GM19351 (cell line): ENCODE measurements around the gene CRCP.
"Not testable (repeated sequence)": the region's sequence is repeated elsewhere in the genome, so short reads cannot be mapped to it uniquely, and the experiment has no call there.

Experiments used
- ATAC-seq: cut with Tn5 transposase; IDR thresholded peaks from one replicate; pipeline ENCODE4 v1.9.1; 2021; ENCODE audit warnings: mild to moderate bottlenecking, moderate library complexity; ENCODE audit not compliant: unreplicated experiment

The CRCP gene

GRCh38 chr7:66114743-66115649 lies at the start of gene CRCP:
Gene CRCP, plus strand, starts transcription at chr7:66114847. Its CDS starts 116 bp downstream, at chr7:66114963.
- peak; percentile 90 for ATAC-seq

DNA sequence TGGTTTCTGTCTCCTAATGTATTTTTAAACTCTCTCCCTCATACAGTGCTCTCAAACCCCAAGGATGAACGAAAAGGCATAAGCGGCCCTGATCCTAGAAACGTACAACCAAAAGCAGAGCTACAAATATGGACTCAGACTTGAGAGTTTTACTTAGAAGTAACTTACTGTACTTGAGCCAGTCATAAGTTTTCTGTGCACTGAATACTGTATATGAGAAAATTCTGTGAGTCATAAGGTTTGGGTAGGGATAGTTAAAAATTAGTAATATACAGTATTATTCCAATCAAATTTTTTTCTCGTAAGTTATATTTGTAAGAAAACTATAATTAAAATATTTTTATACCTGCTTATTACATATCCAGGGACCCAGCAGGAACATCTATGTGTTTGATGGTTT lies 44.9 kb upstream of the CRCP start:
- no peak for ATAC-seq

GRCh38 chr7:66070222-66070621 lies 44.4 kb upstream of the CRCP start:
- no peak for ATAC-seq

GRCh38 chr7:66072208-66072607 lies 42.4 kb upstream of the CRCP start:
- not testable (repeated sequence) for ATAC-seq

DNA sequence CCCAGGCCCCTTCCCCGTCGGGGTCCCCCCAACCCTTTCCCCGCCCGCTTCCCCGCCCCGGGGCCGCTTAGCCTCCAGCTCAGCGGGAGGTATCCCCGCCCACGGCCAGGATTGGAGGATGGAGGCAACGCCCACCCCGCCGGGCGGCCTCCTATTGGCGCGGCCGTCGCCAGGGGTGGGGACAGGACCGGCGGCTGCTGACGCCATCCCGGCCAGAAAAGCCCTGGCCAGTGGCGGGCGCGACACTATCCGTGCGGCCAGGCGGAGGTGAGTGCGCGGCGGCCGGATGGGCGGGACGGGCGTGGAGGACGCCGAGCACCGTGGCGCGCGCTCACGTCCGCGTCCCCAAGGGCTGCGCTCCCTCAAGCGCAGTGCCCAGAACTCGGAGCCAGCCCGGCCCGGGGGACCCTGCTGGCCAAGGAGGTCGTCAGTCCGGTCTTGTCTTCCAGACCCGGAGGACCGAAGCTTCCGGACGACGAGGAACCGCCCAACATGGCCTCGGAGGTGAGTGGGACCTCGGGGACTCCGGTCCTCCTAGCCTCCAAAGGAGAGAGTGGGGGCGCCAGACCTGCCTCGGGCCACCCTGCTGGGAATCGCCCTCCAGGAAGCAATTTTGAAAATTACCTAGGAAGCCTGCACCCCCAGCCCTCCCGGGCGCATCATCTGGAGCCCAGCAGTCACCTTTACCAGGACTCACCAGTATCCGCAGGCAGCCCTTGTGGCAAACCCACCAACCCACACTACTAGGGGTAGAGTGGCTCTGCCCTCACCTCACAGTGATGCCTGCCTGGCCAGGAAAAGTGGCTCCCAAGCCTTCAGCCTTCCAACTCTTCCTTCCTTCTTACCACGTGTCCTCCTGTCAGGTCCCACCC lies 38.8 kb upstream of the CRCP start, which contains the start of gene ASL:
Gene ASL, plus strand, starts transcription at position 230 of the 872 bp plus-strand sequence. Its CDS starts 263 bp downstream, at position 493.
- peak; percentile 99 for ATAC-seq

- ATAC-seq = no peak
Observed at GRCh38 chr7:66076462-66077329, 38.0 kb upstream of the CRCP start.

DNA sequence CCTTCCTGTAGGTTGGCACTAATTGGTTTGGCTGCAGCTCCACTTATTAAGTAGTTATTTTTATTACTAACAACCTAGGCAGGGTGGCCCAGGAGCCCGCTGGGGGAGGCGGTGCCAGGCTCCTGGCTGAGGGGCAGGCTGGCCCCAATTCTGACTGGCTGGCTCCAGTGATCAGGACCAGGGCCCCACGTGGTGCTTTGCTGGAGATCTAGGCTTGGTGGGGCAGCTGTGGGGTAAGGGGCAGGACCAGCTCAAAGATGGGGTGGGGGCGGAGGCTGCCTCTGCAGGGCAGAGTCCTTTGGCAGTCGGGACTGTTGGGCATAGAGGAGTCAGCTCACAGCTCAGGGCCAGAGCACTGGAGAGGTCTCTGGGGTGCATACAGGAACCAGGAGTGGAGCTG lies 36.6 kb upstream of the CRCP start:
- no peak for ATAC-seq

GRCh38 chr7:66082083-66082482 lies 32.6 kb upstream of the CRCP start:
- ATAC-seq = no peak

DNA sequence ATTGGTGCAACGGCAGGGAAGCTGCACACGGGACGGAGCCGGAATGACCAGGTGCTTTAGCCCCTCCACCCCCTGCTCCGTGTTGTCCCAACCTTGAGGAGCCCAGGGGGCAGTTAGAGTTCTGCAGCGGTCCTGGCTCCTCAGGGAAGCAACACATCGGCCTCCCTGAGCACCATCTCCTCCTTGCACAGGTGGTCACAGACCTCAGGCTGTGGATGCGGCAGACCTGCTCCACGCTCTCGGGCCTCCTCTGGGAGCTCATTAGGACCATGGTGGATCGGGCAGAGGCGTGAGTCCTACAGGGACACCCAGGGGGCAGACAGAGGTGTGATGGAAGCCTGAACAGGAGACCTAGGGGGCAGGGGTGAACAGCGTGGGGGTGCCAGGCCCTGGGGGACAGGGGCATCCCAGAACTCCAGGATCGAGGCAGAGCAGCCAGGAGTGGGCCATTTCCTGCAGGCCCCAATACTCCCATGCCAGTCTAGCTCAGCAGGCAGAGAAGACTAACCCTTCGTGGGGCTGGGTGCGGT lies 31.7 kb upstream of the CRCP start:
- no peak for ATAC-seq

- ATAC-seq = no peak
Observed at GRCh38 chr7:66083677-66084076, 31.0 kb upstream of the CRCP start.

DNA sequence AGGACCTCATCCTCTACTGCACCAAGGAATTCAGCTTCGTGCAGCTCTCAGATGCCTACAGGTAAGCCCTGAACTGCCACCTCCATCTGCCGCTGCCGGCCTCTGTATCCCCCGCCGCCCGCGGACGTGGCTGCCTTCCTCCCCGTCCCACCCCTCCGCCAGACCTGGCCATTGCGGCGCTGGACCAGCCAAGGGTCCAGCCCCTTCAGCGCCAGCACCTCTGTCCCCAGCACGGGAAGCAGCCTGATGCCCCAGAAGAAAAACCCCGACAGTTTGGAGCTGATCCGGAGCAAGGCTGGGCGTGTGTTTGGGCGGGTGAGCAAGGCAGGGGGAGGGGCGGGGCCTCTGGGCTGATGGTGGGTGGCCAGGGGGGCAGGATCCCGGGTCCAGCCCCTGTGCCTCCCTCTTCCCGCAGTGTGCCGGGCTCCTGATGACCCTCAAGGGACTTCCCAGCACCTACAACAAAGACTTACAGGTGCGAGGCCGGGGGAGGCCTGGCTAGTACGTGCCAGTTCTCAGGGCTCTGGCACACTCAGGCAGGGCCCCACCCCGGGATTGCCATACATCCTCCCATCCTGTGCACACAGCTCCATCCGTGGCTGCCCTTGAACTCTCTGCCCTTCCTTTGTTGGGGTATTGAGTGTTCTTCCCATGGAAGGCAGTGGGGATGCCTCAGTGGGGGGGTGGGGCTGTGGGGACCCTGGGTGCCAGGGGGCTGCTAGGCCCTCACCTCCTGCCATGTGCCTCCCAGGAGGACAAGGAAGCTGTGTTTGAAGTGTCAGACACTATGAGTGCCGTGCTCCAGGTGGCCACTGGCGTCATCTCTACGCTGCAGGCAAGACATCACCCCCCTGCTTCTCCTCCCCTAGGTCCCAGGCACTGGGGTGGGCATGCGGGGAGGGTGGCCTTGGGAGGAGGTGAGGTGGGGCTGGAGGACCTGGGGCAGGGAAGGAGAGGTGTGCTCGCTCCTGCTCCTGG lies 25.5 kb upstream of the CRCP start:
- no peak for ATAC-seq

DNA sequence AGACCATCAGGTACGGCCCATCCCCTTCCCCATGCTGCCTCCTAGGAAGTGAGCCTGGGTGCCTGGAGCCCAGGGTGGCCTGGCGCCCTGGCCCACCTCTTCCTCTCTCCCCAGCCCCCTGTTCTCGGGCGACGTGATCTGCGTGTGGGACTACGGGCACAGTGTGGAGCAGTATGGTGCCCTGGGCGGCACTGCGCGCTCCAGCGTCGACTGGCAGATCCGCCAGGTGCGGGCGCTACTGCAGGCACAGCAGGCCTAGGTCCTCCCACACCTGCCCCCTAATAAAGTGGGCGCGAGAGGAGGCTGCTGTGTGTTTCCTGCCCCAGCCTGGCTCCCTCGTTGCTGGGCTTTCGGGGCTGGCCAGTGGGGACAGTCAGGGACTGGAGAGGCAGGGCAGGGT lies 22.0 kb upstream of the CRCP start:
- ATAC-seq = no peak

DNA sequence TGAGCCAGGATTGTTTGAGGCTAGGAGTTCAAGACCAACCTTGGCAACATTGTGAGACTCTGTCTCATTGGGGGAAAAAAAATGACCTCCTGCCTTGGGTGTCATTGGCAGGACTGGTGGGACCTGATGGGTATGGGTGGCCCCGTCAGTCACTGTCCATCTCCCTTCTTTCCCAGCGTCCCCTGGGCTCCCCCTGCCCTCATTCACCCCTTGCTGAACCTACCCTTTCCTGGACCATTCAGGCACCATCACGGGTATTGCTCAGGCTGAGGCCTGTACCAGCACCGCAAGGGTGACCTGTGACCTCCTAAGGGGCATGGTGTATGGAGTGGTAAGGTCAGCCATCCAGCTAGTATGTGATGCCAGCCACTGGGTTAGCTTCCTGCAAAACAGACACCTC lies 19.6 kb upstream of the CRCP start:
- ATAC-seq = no peak

DNA sequence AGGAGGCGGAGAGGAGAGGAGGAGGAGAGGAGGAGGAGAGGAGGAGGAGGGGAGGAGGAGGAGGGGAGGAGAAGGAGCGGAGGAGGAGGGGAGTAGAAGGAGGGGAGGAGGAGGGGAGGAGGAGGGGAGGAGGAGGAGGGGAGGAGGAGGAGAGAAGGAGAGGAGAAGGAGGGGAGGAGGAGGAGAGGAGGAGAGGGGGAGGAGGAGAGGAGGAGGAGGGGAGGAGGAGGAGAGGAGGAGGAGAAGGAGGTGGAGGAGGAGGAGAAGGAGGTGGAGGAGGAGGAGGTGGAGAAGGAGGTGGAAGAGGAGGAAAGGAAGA lies 15.5 kb upstream of the CRCP start:
- no peak for ATAC-seq

- ATAC-seq = peak; percentile 79
Observed at GRCh38 chr7:66099551-66100407, 14.9 kb upstream of the CRCP start.

DNA sequence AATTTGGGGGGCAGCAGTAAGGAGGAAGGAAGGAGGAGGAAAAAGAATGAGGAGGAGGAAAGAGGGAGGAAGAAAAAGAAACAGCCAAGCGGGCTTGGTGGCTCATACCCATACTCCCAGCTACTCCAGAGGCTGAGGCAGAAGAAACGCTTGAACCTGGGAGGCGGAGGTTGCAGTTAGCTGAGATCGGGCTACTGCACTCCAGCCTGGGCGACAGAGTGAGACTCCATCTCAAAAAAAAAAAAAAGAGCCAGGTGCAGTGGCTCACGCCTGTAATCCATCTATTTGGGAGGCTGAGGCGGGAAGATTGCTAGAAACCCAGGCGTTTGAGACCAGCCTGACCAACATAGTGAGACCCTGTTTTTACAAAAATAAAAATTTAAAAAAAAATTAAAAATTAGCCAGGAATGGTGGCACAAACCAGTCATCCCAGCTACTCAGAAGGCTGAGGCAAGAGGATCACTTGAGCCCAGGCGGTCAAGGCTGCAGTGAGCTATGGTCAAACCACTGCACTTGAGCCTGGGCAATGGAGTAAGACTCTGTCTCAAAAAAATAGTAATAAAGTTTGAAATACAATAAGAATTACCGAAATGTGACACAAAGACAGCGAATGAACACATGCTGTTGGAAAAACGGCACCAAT lies 14.1 kb upstream of the CRCP start:
- no peak for ATAC-seq

GRCh38 chr7:66102168-66102567 lies 12.5 kb upstream of the CRCP start:
- not testable (repeated sequence) for ATAC-seq

- not testable (repeated sequence) for ATAC-seq
Observed at GRCh38 chr7:66103994-66104393, 10.7 kb upstream of the CRCP start.
